Measurements from ENCODE around the gene LSP1.
"Not testable (repeated sequence)": the region's sequence is repeated elsewhere in the genome, so short reads cannot be mapped to it uniquely, and the experiment has no call there.

LSP1 gene

DNA sequence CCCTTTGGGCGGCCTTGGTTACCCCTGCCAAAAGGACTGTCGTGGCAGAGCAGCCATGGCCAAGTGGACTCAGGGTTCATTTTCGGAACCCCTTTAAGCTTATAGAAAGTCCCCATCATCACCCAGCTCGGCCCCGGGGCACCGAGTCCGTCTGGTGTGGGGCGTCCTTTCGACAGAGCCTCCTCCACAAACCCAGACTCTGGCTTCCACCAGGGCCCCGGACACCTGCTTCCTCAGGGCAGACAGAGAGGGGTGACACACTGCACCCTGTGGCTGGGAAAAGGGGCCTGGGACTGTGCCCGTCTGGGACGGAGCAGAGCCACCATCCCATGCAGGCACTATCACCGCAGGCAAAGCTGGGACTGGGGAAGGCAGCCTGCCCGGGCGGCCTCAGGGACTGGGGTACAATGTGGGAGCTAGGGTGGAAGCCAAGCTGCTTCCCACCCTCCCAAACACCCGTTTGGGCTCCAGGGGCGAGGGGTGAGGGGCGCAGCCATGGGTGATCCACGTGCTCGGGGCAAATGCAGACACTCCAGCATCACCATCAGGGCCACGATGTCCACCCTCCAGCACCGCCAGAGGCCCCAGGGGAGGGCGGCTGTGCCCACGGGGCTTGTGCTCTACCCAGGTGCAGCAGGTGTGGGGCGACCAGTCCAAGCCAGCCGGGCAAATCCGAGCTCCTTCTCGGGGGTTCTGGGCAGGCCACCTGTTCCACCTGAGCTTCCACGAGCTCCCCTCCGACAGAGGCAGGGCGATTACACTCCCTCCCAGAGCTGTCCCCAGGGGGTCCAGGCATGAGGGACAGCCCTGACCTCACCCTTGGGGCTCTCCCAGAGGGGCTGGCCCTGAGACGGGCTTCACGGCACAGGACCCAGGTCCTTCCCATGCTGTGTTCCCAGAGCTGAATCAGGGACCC, 82.5 kb downstream of the LSP1 start:
- no peak overlapping the region for H3K27ac ChIP-seq
- no peak for DNase-seq (ENCODE audit: low read depth, low spot score)

DNA sequence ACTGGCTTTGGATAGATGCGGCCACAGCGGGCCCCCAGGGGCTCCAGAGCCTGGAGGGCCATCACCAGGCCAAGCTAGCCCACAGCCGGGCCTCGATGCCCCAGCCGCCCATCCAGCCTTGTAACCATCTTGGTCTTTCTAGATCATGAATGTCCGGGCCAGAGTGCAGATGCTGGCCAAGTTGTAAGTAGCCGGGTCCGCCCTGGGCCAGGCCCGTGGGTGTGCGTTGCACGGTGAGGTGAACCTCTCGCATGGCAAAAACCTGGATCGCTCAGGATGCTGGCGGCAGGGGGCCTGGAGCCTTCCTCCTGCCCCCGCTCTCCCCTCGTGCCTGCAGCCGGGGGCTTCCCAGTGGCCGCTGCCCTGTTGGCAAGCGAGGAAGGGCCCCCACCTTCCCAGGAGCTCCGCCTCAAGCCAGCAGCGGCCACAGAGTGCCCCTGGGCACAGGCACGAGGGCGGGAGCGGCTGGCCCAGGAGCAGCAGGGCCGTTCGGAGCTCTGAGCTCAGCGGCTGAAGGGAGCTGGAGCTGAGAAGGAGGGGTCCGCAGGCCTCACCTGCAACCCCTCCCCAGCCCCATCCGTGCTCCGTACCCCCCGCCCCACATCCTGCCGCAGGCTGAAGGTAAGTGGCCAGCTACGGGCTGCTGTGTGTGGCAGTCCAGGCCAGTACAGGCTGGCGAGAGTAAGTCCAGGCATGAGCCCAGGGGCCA, 83.3 kb downstream of the LSP1 start:
- H3K27ac ChIP-seq, result no peak overlapping the region
- DNase-seq (ENCODE audit: low read depth, low spot score), result no peak

DNA sequence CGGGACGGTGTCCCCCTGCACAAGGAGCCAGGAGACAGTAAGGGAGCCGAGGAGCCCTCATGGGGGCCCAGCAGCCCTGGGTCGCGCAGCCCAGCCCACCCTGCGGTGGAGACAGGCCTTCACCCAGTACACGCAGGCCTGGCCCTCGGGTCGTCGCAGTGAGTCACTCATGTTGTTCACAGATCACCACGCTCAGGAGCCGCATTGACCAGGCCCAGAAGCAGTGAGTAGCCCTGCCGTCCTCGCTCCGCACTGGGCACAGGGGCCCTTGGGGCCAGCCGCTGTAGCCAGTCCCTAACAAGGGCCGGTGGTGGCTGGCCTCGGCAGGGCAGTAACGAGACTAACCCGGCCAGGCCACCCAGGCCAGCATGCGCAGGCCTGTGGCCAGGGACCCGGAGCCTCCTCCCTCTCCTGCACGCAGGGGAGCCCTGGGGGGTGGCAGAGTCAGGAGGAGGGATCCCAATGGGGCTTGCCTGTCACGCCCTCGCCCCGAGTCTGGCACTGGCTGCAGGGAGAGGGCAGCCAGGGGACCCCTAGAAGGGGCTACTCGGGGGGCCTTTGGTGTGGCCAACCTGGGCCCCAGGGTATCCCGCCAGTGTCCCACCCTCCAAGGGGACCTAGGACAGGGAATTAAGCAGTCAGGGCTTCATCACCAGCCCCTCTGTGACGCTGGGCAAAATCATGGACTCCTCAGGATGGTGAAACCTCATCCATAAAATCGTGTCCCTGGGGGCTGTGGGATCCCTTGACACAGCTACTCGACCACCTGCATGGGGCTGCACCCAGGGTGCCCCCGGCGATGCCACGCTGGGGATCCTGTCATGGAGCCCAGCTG, 84.1 kb downstream of the LSP1 start:
- no peak overlapping the region for H3K27ac ChIP-seq
- DNase-seq (ENCODE audit: low read depth, low spot score), result no peak

GRCh38 chr11:1937616-1938342, 84.9 kb downstream of the LSP1 start:
- no peak for DNase-seq (ENCODE audit: low read depth, low spot score)
- H3K27ac ChIP-seq, result no peak overlapping the region

- no peak overlapping the region for H3K27ac ChIP-seq
- DNase-seq (ENCODE audit: low read depth, low spot score), result no peak
These were observed 85.6 kb downstream of the LSP1 start for GRCh38 chr11:1938343-1939005.

DNA sequence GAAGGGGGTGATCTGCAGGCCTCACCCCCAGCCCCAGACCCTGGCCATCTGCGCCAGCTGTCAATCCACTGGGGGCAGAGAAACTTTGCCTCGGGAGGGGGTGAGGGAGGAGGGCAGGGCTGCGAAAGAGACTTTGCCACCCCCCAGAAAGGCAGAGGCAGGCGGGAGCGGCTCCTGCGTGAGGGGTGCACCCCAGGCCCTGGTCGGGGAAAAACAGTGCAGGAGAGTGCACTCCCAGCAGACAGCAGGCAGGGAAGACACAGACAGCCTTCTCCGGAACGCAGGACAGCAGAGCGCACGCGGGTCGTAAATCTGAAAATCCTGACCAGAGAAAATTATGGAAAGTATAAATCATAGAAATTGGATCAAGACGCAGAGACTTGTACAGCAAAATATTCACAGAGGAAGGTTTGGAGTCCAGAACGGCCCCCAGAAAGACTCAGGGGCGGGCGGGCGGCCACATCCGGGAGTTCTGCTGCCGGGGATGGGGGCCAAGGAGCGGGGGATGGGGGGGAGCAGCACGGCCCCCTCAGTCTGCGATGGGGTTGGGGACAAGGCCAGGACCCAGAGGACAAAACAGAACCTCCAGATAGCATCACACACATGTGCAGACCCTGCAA, 86.2 kb downstream of the LSP1 start:
- DNase-seq (ENCODE audit: low read depth, low spot score), result no peak
- H3K27ac ChIP-seq, result no peak overlapping the region

- not testable (repeated sequence) for H3K27ac ChIP-seq; DNase-seq (ENCODE audit: low read depth, low spot score)
These were observed 86.9 kb downstream of the LSP1 start for GRCh38 chr11:1939788-1940187.

Measured in epithelial cell of prostate (primary cell).